GM21825 (cell line): Measurements from ENCODE around the gene GLS2.
"Not testable (repeated sequence)": the region's sequence is repeated elsewhere in the genome, so short reads cannot be mapped to it uniquely, and the experiment has no call there.

Source experiments
- ATAC-seq: cut with Tn5 transposase; IDR thresholded peaks from one replicate; pipeline ENCODE4 v1.9.1; 2021; ENCODE audit warnings: mild to moderate bottlenecking, moderate library complexity; ENCODE audit not compliant: unreplicated experiment

Gene GLS2

DNA sequence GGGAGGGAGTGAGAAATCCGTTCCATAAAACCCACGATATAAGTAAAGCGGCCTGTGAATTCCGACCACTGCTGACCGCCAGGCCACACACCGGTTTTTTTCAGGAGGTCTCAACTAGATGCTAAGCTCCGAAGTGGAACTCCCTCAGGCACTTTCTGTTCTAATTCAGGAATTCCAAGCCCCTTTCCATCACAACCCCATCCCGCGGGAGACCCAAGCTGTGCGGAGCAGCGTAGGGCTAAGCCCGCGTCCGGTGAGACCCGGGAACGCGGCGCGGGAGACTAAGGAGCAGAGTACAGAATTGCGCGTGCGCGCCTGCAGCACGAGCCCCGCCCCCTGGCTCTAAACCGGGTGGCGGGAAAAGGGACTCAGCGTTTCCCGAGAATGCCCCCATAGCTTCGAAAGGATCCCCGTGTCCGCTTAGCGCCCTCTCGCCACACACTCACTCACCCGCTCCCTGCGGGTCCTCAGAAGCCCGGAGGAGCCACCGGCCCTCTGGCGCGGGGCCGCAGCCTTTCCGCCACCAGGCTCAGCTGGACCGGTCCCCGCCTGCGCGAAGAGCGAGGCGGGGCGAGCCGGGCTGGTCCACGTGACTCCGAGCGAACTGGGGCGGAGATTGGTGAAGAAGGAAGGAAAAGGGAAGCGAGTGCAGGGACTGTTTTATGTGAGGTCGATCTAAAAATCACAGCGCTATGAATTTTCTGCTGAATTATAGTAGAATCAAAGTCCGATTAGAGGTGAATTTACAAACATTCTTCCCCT lies 38.9 kb downstream of the GLS2 start, which contains the start of gene TIMELESS:
TIMELESS (minus strand) TSS at position 567 of the 762 bp plus-strand sequence. CDS start 15,256 bp downstream, outside the sequence.
- peak; percentile 90 for ATAC-seq

DNA sequence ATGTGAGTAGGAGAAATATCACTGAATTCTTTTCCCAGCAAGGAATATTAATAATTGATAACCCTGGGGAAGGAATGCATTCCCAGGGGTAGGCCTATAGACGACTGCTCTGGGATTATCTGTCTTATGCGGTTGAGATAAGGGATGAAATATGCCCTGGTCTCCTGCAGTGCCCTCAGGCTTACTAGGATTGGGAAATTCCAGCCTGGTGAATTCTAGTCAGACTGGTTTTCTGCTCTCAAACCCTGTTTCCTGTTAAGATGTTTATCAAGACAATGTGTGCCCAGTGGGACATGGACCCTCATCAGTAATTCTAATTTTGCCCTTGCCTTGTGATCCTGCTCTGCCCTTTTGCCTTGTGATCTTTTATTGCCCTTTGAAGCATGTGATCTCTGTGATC lies 44.8 kb downstream of the GLS2 start:
- not testable (repeated sequence) for ATAC-seq

DNA sequence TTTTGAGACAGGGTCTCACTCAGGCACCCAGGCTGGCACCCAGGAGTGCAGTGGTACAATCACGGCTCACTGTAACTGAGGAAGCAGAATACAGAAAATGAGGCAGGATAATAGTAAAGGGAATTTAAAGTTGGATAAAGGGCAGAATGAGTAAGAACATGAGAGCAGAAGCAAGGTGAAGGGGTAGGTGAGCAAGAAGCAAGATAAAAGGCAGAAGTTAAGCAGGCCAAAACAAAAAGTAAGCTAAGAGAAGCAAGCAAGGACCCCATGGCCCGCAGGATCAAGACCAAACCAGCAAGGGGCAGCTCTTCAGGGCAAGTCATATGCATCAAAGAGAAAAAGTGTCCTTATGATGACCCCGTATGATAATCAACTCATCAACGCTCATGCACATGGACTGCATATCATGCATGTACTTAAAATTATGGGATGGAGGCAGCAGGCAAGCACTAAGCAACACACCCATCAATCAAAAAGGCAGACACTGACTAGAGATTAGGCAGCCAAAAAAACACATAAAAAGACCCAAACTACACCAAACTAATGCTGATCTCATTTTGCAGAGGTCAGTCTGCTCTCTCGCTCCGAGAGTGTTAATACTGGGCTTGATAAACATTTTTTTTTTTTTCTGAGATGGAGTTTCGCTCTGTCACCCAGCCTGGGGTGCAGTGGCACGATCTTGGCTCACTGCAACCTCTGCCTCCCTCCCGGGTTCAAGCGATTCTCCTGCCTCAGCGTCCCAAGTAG lies 50.4 kb downstream of the GLS2 start:
- ATAC-seq = no peak

DNA sequence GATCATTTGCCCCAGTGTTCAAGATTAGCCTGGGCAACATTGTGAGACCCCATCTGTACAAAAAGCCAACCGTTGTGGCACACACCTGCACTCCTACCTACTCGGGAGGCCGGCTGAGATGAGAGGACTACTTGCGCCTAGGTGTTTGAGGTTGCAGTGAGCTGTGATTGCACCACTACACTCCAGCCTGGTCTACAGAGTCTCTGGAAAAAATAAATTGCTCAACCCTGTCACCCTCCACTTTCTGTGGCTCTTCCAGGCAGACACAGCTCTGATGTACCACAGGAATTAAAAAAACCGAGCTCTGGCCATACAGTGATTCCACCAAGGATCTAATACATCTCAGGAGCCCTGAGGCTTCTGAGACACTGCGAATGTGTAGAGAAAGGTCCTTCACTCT lies 53.1 kb downstream of the GLS2 start:
- ATAC-seq = no peak

GRCh38 chr12:56431850-56432249 lies 56.1 kb downstream of the GLS2 start:
- ATAC-seq = no peak

DNA sequence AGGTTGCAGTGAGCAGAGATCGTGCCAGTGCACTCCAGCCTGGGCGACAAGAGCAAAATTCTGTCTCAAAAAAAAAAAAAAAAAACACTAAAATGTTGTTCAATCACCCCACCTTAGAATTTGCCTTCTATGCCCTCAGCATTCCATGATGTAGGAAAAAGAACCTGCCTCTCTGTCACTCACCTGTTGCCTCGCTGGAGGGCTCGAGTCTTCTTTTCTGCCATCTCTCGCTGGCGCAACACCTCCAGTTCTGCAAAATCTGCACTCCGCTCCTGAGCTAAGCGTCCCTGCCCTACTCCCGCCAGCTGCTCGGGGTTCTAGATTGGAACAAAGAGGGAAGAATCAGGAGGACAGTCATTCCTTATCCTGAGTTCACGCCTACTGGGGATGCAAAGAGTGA lies 56.7 kb downstream of the GLS2 start:
- no peak for ATAC-seq

DNA sequence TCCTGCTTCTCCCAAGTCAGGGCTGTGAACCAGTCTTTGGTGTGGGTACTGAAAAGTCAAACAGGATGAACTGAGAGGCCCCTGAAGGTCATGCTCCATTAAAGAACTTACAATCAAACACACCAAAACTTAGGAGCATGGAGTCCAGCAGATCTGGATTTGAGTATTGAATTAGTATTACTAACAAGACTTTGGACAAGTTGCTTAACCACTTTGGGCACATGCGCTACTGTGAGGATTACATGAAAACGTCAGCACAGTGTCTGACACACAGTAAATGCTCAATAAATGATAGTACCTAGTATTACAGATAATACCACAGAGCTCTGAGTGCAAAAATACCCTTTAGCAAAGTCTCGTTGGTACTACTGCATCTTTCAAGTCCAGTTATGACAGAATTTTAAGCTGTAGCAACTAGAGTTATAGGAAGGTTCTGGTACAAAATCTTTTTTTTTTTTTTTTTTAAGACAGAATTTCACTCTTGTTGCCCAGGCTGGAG lies 62.0 kb downstream of the GLS2 start:
- ATAC-seq = no peak

GRCh38 chr12:56425193-56425592 lies 62.8 kb downstream of the GLS2 start:
- ATAC-seq = no peak
